Bronchial epithelial cell (primary cell): ENCODE measurements around the gene P4HTM. TPM values are rescaled to one million over a fixed set of nuclear protein-coding genes. Genes with fewer than 3 reads are reported as not detected.

Experiments used
- DNase-seq: peaks from one replicate; pipeline ENCODE4 v3.0.0-alpha.2; 2010; ENCODE audit warnings: low read depth
- FAIRE-seq: peaks from 2 replicates; lab custom pipeline; 2011; peaks lifted over from hg19 to GRCh38; lab: Jason Lieb, UNC
- H3K27me3 ChIP-seq: 2 replicates; pipeline ENCODE4 v1.5.1; 2011; ENCODE audit warnings: low read length; ENCODE audit not compliant: control insufficient read depth, insufficient read depth
- H3K36me3 ChIP-seq: 2 replicates; pipeline ENCODE4 v1.5.1; 2011; ENCODE audit warnings: low read length; ENCODE audit not compliant: control insufficient read depth, insufficient read depth
- H3K4me3 ChIP-seq: 2 replicates; pipeline ENCODE4 v1.5.1; 2011; ENCODE audit warnings: mild to moderate bottlenecking, low read depth, low read length, control low read depth
- CTCF ChIP-seq: IDR thresholded peaks from 2 replicates; pipeline ENCODE4 v1.5.1; 2011; ENCODE audit warnings: mild to moderate bottlenecking, moderate library complexity, low read length, control low read depth, inconsistent platforms; ENCODE audit not compliant: insufficient read depth, severe bottlenecking
- total RNA-seq: library from RNA; depleted of rRNA; stranded (reverse); fragments of >200 nt; gene quantifications from 2 replicates; pipeline ENCODE4 v1.2.1, GENCODE V29; 2014

Gene P4HTM
- total RNA-seq, 1 donor from 2014 or later, result 15.8 TPM

GRCh38 chr3:48984663-48985062 is 5.4 kb upstream of the P4HTM start:
- FAIRE-seq (no peak), DNase-seq (peak; percentile 45)
- no peak for TF ChIP-seq CTCF
- Histone ChIP-seq H3K36me3 (peaks cover 17% of the 10 kb centered on the region), H3K27me3 (no peaks in the 10 kb centered on the region), H3K4me3 (no peak overlapping the region)

GRCh38 chr3:48985831-48986376 is 4.1 kb upstream of the P4HTM start:
- no peak for FAIRE-seq
- Histone ChIP-seq H3K4me3 (no peak overlapping the region), H3K27me3 (no peaks in the 10 kb centered on the region), H3K36me3 (peaks cover 11% of the 10 kb centered on the region)
- no peak for DNase-seq
- TF ChIP-seq CTCF, result no peak

GRCh38 chr3:48989126-48989795 is 780 bp upstream of the P4HTM start:
- no peak for FAIRE-seq
- no peak for DNase-seq
- Histone ChIP-seq H3K36me3 (peaks cover 1% of the 10 kb centered on the region), H3K27me3 (no peaks in the 10 kb centered on the region), H3K4me3 (peak overlapping the region; percentile 79)
- no peak for TF ChIP-seq CTCF

- no peak for FAIRE-seq
These were observed 812 bp downstream of the P4HTM start for GRCh38 chr3:48990636-48991469.

More at GRCh38 chr3:48990636-48991469, 812 bp downstream of the P4HTM start:
- DNase-seq, result no peak
- Histone ChIP-seq H3K4me3 (peak overlapping the region; percentile 79), H3K36me3 (no peaks in the 10 kb centered on the region), H3K27me3 (no peaks in the 10 kb centered on the region)
- no peak for TF ChIP-seq CTCF
